ENCODE data around the gene DNHD1. TPM values are rescaled to one million over a fixed set of nuclear protein-coding genes. Genes with fewer than 3 reads are reported as not detected.
A peak's percentile ranks its signal among the peaks of the same experiment; 100 is the strongest.

DNHD1 gene
- total and polyA plus RNA-seq, 2 of the 13 experiments (the other 11 are each of a cell fraction or from before 2014, with no cell fraction given): 2.7 to 9.3 TPM

GRCh38 chr11:6606471-6607189, 109.5 kb downstream of the DNHD1 start (continued):
- no peak for TF ChIP-seq SRSF9 (IDR thresholded peaks at IDR 0.05; ENCODE audit: borderline replicate concordance, insufficient read depth, low read depth, low read length, poor library complexity, severe bottlenecking)
- peak; percentile 71; the same call in 1 of the 2 replicates for TF ChIP-seq SPEN (CRISPR knock-in tag; IDR thresholded peaks at IDR 0.05; ENCODE audit: low read depth)
- peak; percentile 46 for TF ChIP-seq PAXIP1 (CRISPR knock-in tag; conservative IDR thresholded peaks at IDR 0.05)
- peak; percentile 87 for TF ChIP-seq HNF1A (IDR thresholded peaks at IDR 0.05; ENCODE audit: low read depth)
- peak; percentile 87; the same call in 1 of the 2 replicates for TF ChIP-seq HNF1A (CRISPR knock-in tag; IDR thresholded peaks at IDR 0.05; ENCODE audit: borderline replicate concordance)
- peak; percentile 55; the same call in 1 of the 2 replicates for TF ChIP-seq ERF (CRISPR knock-in tag; IDR thresholded peaks at IDR 0.05)
- peak; percentile 63 for TF ChIP-seq GATAD1 (CRISPR knock-in tag; IDR thresholded peaks at IDR 0.05)
- TF ChIP-seq FOXA3 (CRISPR knock-in tag; IDR thresholded peaks at IDR 0.05): 0 out of 2 replicates have a peak, but pooled peaks have one; percentile 20
- TF ChIP-seq ZNF430 (CRISPR knock-in tag; IDR thresholded peaks at IDR 0.05): no peak
- TF ChIP-seq PHF21A (CRISPR knock-in tag; IDR thresholded peaks at IDR 0.05): peak; percentile 83
- TF ChIP-seq RARA (CRISPR knock-in tag; IDR thresholded peaks at IDR 0.05): 0 out of 2 replicates have a peak, but pooled peaks have one; percentile 8
- no peak for TF ChIP-seq MATR3 (CRISPR knock-in tag; IDR thresholded peaks at IDR 0.05)
- TF ChIP-seq STAT5B (CRISPR knock-in tag; IDR thresholded peaks at IDR 0.05): no peak
- no peak for TF ChIP-seq GZF1 (CRISPR knock-in tag; IDR thresholded peaks at IDR 0.05)
- TF ChIP-seq PRDM10 (CRISPR knock-in tag; IDR thresholded peaks at IDR 0.05; ENCODE audit: low read depth): peak; percentile 75
- peak; percentile 39; the same call in 1 of the 2 replicates for TF ChIP-seq POLR2G (IDR thresholded peaks at IDR 0.05; ENCODE audit: low read depth, low read length)

Measured in HepG2 (cell line).